DOHH2 (cell line): Measurements from ENCODE around the gene ST14.

Experiments used
- EZH2phosphoT487 ChIP-seq: fragments of 200-600 bp; sonication (generic); IDR thresholded peaks from 2 replicates; pipeline ENCODE4 v1.6.1; 2017; ENCODE audit warnings: borderline replicate concordance, mild to moderate bottlenecking, antibody characterized with exemption, low read length, moderate library complexity, mixed read lengths
- TF ChIP-seq, protein P1 (sequence below): fragments of 200-600 bp; sonication (generic); IDR thresholded peaks from one replicate; pipeline ENCODE4 v1.5.1; 2014; ENCODE audit warnings: antibody characterized with exemption, mild to moderate bottlenecking, low read depth, low read length; ENCODE audit not compliant: poor library complexity, severe bottlenecking

DNA sequence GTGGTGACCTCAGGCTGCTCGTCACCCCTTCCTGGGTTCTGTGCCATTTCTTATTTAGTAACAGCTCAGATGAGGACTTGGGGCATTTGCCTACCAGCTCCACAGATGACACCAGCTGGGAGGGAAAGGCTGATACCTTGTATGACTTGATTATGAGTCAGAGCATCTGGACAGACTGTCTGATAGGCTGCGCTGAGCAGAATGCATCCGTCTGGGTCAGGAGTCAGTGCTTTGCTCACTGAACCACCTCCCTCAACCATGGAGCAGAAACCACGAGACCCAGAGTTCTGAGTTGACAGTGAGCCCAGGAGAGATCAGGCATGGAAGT, 6.8 kb downstream of the ST14 start:
- TF ChIP-seq, protein P1, sequence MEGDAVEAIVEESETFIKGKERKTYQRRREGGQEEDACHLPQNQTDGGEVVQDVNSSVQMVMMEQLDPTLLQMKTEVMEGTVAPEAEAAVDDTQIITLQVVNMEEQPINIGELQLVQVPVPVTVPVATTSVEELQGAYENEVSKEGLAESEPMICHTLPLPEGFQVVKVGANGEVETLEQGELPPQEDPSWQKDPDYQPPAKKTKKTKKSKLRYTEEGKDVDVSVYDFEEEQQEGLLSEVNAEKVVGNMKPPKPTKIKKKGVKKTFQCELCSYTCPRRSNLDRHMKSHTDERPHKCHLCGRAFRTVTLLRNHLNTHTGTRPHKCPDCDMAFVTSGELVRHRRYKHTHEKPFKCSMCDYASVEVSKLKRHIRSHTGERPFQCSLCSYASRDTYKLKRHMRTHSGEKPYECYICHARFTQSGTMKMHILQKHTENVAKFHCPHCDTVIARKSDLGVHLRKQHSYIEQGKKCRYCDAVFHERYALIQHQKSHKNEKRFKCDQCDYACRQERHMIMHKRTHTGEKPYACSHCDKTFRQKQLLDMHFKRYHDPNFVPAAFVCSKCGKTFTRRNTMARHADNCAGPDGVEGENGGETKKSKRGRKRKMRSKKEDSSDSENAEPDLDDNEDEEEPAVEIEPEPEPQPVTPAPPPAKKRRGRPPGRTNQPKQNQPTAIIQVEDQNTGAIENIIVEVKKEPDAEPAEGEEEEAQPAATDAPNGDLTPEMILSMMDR = no peak
- no peak for TF ChIP-seq EZH2phosphoT487
